WI38 (cell line): ENCODE data around the gene LAMB4.

Experiments
- H3K4me3 ChIP-seq: 2 replicates; pipeline ENCODE4 v1.5.1; 2011; ENCODE audit warnings: low read depth, mild to moderate bottlenecking, control low read depth, low read length
- CTCF ChIP-seq: IDR thresholded peaks from 2 replicates; pipeline ENCODE4 v1.5.1; 2012; ENCODE audit warnings: low read depth, mild to moderate bottlenecking, control low read depth, low read length

The LAMB4 gene

GRCh38 chr7:108149908-108150307 lies 19.7 kb upstream of the LAMB4 start:
- no peak for TF ChIP-seq CTCF
- H3K4me3 ChIP-seq, result 0 out of 2 replicates have a peak overlapping the region, but pooled peaks have one; percentile 20

- no peak for TF ChIP-seq CTCF
- H3K4me3 ChIP-seq, result no peak overlapping the region
Measured at GRCh38 chr7:108149119-108149518, 19.0 kb upstream of the LAMB4 start.

- TF ChIP-seq CTCF, result no peak
- no peak overlapping the region for H3K4me3 ChIP-seq
Measured at GRCh38 chr7:108147031-108147563, 16.9 kb upstream of the LAMB4 start.

- TF ChIP-seq CTCF, result peak; percentile 88
Measured at GRCh38 chr7:108146070-108146842, 16.1 kb upstream of the LAMB4 start.

GRCh38 chr7:108145401-108145800 lies 15.2 kb upstream of the LAMB4 start:
- no peak overlapping the region for H3K4me3 ChIP-seq
- no peak for TF ChIP-seq CTCF

More at GRCh38 chr7:108146070-108146842, 16.1 kb upstream of the LAMB4 start:
- peak overlapping the region; percentile 38 for H3K4me3 ChIP-seq

GRCh38 chr7:108144931-108145330 lies 14.8 kb upstream of the LAMB4 start:
- H3K4me3 ChIP-seq, result no peak overlapping the region
- no peak for TF ChIP-seq CTCF

- H3K4me3 ChIP-seq, result no peak overlapping the region
- no peak for TF ChIP-seq CTCF
Measured at GRCh38 chr7:108143658-108144420, 13.7 kb upstream of the LAMB4 start.
